Sciatic nerve (tissue), 2 donors: ENCODE results near the gene IQGAP2. TPM values are rescaled to one million over a fixed set of nuclear protein-coding genes. Genes with fewer than 3 reads are reported as not detected.

Experiments
- ATAC-seq: fragments of 200-7000 bp; cut with Tn5 transposase; one replicate; pipeline ENCODE4 v1.9.1; 2020; ENCODE audit warnings: mild to moderate bottlenecking, moderate library complexity
- DNase-seq: peaks from one replicate; pipeline ENCODE4 v3.0.0-alpha.2; 2020; ENCODE audit warnings: low spot score
- intact Hi-C: fragments of 100-400 bp; cut with DNase I; formaldehyde crosslinking; loops from one replicate; pipeline ENCODE4 v1.14.2; 2022
- total RNA-seq: library from RNA; stranded (reverse); fragmentation: NEBNext Ultra II Directional; extraction: Animal tissue kit (Norgen Biotek cat#: 25700); gene quantifications from one replicate; pipeline ENCODE4 v1.2.1, GENCODE V29; 2021
- donor health status: DM: no; HTN: no; CAD: no.
- donor health status: DM: no; HTN: no; CAD: no.

The IQGAP2 gene
- total RNA-seq, 1 donor from 2014 or later: 57.5 TPM

- intact Hi-C loops: loop anchor here (10.0 kb wide), 1 partner anchor 168 kb away; no protein-coding TSS in a partner anchor
- ATAC-seq (no peak), DNase-seq (no peak)
These were observed 203.6 kb downstream of the IQGAP2 start for GRCh38 chr5:76606701-76607100.

- no peak for ATAC-seq
- intact Hi-C loops: loop anchor here (10.0 kb wide), 1 partner anchor 167 kb away; no protein-coding TSS in a partner anchor
These were observed 204.3 kb downstream of the IQGAP2 start for GRCh38 chr5:76607353-76607871.

GRCh38 chr5:76608833-76609232 lies 205.7 kb downstream of the IQGAP2 start:
- ATAC-seq (no peak), DNase-seq (no peak)
- intact Hi-C loops: loop anchor here (10.0 kb wide), 1 partner anchor 166 kb away; no protein-coding TSS in a partner anchor

More at GRCh38 chr5:76607353-76607871, 204.3 kb downstream of the IQGAP2 start:
- DNase-seq: no peak

- DNase-seq: no peak
These were observed 207.1 kb downstream of the IQGAP2 start for GRCh38 chr5:76610196-76610595.

GRCh38 chr5:76612942-76613341 lies 209.9 kb downstream of the IQGAP2 start:
- intact Hi-C loops: no loop called here
- DNase-seq: no peak
- no peak for ATAC-seq

More at GRCh38 chr5:76610196-76610595, 207.1 kb downstream of the IQGAP2 start:
- intact Hi-C loops: no loop called here
- no peak for ATAC-seq

- ATAC-seq (no peak), DNase-seq (no peak)
- intact Hi-C loops: no loop called here
These were observed 212.7 kb downstream of the IQGAP2 start for GRCh38 chr5:76615759-76616158.

GRCh38 chr5:76616206-76616605 lies 213.1 kb downstream of the IQGAP2 start:
- DNase-seq: no peak
- ATAC-seq: no peak
- intact Hi-C loops: no loop called here

- DNase-seq: no peak
- intact Hi-C loops: no loop called here
- no peak for ATAC-seq
These were observed 214.1 kb downstream of the IQGAP2 start for GRCh38 chr5:76617229-76617628.

- intact Hi-C loops: no loop called here
- no peak for DNase-seq
- ATAC-seq: no peak
These were observed 214.6 kb downstream of the IQGAP2 start for GRCh38 chr5:76617675-76618074.

- intact Hi-C loops: no loop called here
These were observed 217.1 kb downstream of the IQGAP2 start for GRCh38 chr5:76620166-76620565.

GRCh38 chr5:76622076-76622475 lies 219.0 kb downstream of the IQGAP2 start:
- intact Hi-C loops: no loop called here
- no peak for ATAC-seq

More at GRCh38 chr5:76620166-76620565, 217.1 kb downstream of the IQGAP2 start:
- ATAC-seq (no peak), DNase-seq (no peak)

GRCh38 chr5:76622973-76623596 lies 220.0 kb downstream of the IQGAP2 start, which contains the start of gene F2RL2:
TSS of gene F2RL2 (minus strand) at chr5:76623403. CDS start at chr5:76623230, 173 bp downstream.
- DNase-seq: no peak

More at GRCh38 chr5:76622076-76622475, 219.0 kb downstream of the IQGAP2 start:
- DNase-seq: no peak

GRCh38 chr5:76625087-76625815 lies 222.2 kb downstream of the IQGAP2 start:
- DNase-seq (no peak), ATAC-seq (no peak)
- intact Hi-C loops: no loop called here

More at GRCh38 chr5:76622973-76623596, 220.0 kb downstream of the IQGAP2 start, which contains the start of gene F2RL2:
- intact Hi-C loops: no loop called here
- no peak for ATAC-seq

- DNase-seq: no peak
- ATAC-seq: no peak
- intact Hi-C loops: no loop called here
These were observed 223.7 kb downstream of the IQGAP2 start for GRCh38 chr5:76626738-76627137.

GRCh38 chr5:76634661-76635060 lies 231.6 kb downstream of the IQGAP2 start:
- intact Hi-C loops: no loop called here
- no peak for DNase-seq
- ATAC-seq: no peak

- ATAC-seq (no peak), DNase-seq (no peak)
- intact Hi-C loops: no loop called here
These were observed 234.4 kb downstream of the IQGAP2 start for GRCh38 chr5:76637490-76637889.

- DNase-seq: no peak
- ATAC-seq: no peak
- intact Hi-C loops: no loop called here
These were observed 235.4 kb downstream of the IQGAP2 start for GRCh38 chr5:76638479-76638878.

GRCh38 chr5:76641514-76642120 lies 238.5 kb downstream of the IQGAP2 start:
- DNase-seq (no peak), ATAC-seq (no peak)
- intact Hi-C loops: no loop called here

- intact Hi-C loops: no loop called here
- DNase-seq (no peak), ATAC-seq (no peak)
These were observed 239.4 kb downstream of the IQGAP2 start for GRCh38 chr5:76642390-76643040.
